ENCODE data around the gene PRSS2. TPM values are rescaled to one million over a fixed set of nuclear protein-coding genes. Genes with fewer than 3 reads are reported as not detected.
"Not testable (repeated sequence)": the region's sequence is repeated elsewhere in the genome, so short reads cannot be mapped to it uniquely, and the experiment has no call there.

Gene PRSS2
- total RNA-seq, 1 donor from 2014 or later, result 272 TPM

GRCh38 chr7:142754681-142755575, 15.8 kb upstream of the PRSS2 start:
- Mint-ChIP-seq H3K9me3 (no peaks in the 10 kb centered on the region), H3K27ac (no peak overlapping the region), H3K4me1 (ENCODE audit: unreplicated experiment) (no peaks in the 10 kb centered on the region), H3K4me3 (no peak overlapping the region), H3K27me3 (peaks cover 21% of the 10 kb centered on the region), H3K36me3 (no peaks in the 10 kb centered on the region)
- TF ChIP-seq, protein P1, sequence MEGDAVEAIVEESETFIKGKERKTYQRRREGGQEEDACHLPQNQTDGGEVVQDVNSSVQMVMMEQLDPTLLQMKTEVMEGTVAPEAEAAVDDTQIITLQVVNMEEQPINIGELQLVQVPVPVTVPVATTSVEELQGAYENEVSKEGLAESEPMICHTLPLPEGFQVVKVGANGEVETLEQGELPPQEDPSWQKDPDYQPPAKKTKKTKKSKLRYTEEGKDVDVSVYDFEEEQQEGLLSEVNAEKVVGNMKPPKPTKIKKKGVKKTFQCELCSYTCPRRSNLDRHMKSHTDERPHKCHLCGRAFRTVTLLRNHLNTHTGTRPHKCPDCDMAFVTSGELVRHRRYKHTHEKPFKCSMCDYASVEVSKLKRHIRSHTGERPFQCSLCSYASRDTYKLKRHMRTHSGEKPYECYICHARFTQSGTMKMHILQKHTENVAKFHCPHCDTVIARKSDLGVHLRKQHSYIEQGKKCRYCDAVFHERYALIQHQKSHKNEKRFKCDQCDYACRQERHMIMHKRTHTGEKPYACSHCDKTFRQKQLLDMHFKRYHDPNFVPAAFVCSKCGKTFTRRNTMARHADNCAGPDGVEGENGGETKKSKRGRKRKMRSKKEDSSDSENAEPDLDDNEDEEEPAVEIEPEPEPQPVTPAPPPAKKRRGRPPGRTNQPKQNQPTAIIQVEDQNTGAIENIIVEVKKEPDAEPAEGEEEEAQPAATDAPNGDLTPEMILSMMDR (conservative IDR thresholded peaks at IDR 0.05), result no peak
- no peak for DNase-seq (ENCODE audit: extremely low spot score, unreplicated experiment)

- DNase-seq (ENCODE audit: extremely low spot score, unreplicated experiment); H3K4me1 Mint-ChIP-seq (ENCODE audit: unreplicated experiment); H3K27ac Mint-ChIP-seq; H3K36me3 Mint-ChIP-seq; H3K4me3 Mint-ChIP-seq; H3K9me3 Mint-ChIP-seq: not testable (repeated sequence)
- peaks cover 22% of the 10 kb centered on the region for H3K27me3 Mint-ChIP-seq
Observed at GRCh38 chr7:142758312-142758711, 12.5 kb upstream of the PRSS2 start.

DNA sequence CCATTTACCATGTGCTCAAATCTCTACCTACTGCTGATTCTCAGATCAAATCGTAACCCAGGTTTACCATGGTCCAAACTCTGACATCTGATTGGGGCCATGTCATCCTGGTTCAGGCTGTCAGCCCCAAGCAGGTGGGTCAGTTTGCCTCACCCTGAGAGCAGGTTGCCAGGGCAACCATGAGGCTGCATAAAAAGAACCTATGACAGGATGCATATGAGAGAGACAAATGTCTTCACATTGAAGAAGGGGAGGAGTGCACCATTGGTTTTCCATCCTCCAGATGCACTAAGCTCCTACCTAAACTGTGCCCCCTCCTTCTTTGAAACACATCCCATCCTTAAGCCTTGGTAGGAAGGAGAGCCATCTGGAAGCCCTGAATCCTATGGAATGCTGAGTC, 11.3 kb upstream of the PRSS2 start:
- TF ChIP-seq, protein P1 (conservative IDR thresholded peaks at IDR 0.05), result no peak
- Mint-ChIP-seq H3K27me3 (peaks cover 26% of the 10 kb centered on the region), H3K36me3 (no peaks in the 10 kb centered on the region), H3K4me1 (ENCODE audit: unreplicated experiment) (no peaks in the 10 kb centered on the region), H3K9me3 (no peaks in the 10 kb centered on the region), H3K27ac (no peak overlapping the region), H3K4me3 (no peak overlapping the region)
- DNase-seq (ENCODE audit: extremely low spot score, unreplicated experiment), result no peak

DNA sequence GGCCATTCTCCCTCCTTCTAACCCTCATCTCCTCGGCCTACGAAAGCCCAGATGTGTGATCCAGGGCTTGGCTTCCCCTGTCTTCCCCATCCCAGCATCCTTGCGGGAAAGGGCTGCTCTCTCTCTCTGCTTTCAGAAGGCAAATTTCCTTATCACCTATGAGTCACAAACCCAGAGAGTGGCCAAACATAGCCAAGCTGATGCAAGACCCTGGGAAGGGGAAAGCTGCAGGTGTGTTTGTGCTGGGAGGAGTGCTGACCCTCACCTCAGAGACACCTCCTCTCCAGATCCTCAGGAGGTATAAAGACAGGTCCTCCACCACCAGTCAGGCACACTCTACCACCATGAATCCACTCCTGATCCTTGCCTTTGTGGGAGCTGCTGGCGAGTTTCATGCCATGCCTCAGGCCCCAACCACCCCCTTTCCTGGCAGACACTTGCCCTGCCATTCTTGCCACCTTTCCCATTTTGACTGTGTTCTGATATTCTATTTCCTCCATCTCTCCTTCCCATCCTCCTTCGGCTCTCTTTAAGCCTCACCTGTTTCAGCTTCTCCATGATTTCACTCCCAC, 10.6 kb upstream of the PRSS2 start:
- H3K4me3 Mint-ChIP-seq, result no peak overlapping the region
- no peaks in the 10 kb centered on the region for H3K36me3 Mint-ChIP-seq
- TF ChIP-seq, protein P1 (conservative IDR thresholded peaks at IDR 0.05), result no peak
- H3K4me1 Mint-ChIP-seq (ENCODE audit: unreplicated experiment), result no peaks in the 10 kb centered on the region
- no peak for DNase-seq (ENCODE audit: extremely low spot score, unreplicated experiment)
- peaks cover 28% of the 10 kb centered on the region for H3K27me3 Mint-ChIP-seq
- H3K27ac Mint-ChIP-seq, result peak overlapping the region; percentile 50
- no peaks in the 10 kb centered on the region for H3K9me3 Mint-ChIP-seq

GRCh38 chr7:142761606-142762005, 9.2 kb upstream of the PRSS2 start:
- not testable (repeated sequence) for H3K4me1 Mint-ChIP-seq (ENCODE audit: unreplicated experiment); H3K4me3 Mint-ChIP-seq; H3K9me3 Mint-ChIP-seq; H3K27ac Mint-ChIP-seq; H3K36me3 Mint-ChIP-seq; DNase-seq (ENCODE audit: extremely low spot score, unreplicated experiment)
- H3K27me3 Mint-ChIP-seq, result peaks cover 28% of the 10 kb centered on the region

- peaks cover 28% of the 10 kb centered on the region for H3K27me3 Mint-ChIP-seq
- no peak for DNase-seq (ENCODE audit: extremely low spot score, unreplicated experiment)
- no peak overlapping the region for H3K27ac Mint-ChIP-seq
- no peaks in the 10 kb centered on the region for H3K36me3 Mint-ChIP-seq
- no peaks in the 10 kb centered on the region for H3K9me3 Mint-ChIP-seq
- H3K4me1 Mint-ChIP-seq (ENCODE audit: unreplicated experiment), result no peaks in the 10 kb centered on the region
- H3K4me3 Mint-ChIP-seq, result no peak overlapping the region
- TF ChIP-seq, protein P1 (conservative IDR thresholded peaks at IDR 0.05), result no peak
Observed at GRCh38 chr7:142762104-142762503, 8.7 kb upstream of the PRSS2 start.
